Measurements from ENCODE around the gene CDH24.

DNA sequence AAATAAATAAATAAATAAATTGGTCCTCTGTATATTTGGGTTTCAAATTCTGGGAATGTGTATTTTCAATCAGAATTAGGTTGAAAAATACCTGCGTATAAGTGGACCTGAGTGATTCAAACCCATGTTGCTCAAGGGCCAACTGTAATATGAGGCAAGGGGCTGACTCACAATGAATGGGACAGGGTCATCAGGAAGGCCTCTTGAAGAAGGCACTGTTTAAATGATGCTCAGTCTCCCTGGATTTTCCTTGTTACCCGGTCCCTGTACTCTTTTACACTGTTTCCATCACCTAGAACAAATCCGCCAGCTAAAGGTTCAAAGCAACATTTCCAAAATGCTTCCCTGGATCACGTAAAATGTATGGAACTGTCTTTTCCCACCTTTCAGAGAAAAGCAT is 26.4 kb downstream of the CDH24 start:
- TF ChIP-seq, protein P1, sequence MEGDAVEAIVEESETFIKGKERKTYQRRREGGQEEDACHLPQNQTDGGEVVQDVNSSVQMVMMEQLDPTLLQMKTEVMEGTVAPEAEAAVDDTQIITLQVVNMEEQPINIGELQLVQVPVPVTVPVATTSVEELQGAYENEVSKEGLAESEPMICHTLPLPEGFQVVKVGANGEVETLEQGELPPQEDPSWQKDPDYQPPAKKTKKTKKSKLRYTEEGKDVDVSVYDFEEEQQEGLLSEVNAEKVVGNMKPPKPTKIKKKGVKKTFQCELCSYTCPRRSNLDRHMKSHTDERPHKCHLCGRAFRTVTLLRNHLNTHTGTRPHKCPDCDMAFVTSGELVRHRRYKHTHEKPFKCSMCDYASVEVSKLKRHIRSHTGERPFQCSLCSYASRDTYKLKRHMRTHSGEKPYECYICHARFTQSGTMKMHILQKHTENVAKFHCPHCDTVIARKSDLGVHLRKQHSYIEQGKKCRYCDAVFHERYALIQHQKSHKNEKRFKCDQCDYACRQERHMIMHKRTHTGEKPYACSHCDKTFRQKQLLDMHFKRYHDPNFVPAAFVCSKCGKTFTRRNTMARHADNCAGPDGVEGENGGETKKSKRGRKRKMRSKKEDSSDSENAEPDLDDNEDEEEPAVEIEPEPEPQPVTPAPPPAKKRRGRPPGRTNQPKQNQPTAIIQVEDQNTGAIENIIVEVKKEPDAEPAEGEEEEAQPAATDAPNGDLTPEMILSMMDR (optimal IDR thresholded peaks at IDR 0.05 in 1 of 3, IDR thresholded peaks at IDR 0.05 in 1 of 3, conservative IDR thresholded peaks at IDR 0.05 in 1 of 3; ENCODE audit: extremely low read depth in 1 of 3, insufficient read depth in 2 of 3, low read length in 3 of 3) = no peak
- no peak for TF ChIP-seq EZH2 (IDR thresholded peaks at IDR 0.05; ENCODE audit: low read length)
